GM19328 (cell line): Measurements from ENCODE around the gene RAPGEF1.

Experiments
- ATAC-seq: cut with Tn5 transposase; IDR thresholded peaks from one replicate; pipeline ENCODE4 v1.9.1; 2021; ENCODE audit warnings: mild to moderate bottlenecking, moderate library complexity; ENCODE audit not compliant: unreplicated experiment

RAPGEF1 gene

GRCh38 chr9:131591845-131592208 lies 148.0 kb downstream of the RAPGEF1 start:
- no peak for ATAC-seq

DNA sequence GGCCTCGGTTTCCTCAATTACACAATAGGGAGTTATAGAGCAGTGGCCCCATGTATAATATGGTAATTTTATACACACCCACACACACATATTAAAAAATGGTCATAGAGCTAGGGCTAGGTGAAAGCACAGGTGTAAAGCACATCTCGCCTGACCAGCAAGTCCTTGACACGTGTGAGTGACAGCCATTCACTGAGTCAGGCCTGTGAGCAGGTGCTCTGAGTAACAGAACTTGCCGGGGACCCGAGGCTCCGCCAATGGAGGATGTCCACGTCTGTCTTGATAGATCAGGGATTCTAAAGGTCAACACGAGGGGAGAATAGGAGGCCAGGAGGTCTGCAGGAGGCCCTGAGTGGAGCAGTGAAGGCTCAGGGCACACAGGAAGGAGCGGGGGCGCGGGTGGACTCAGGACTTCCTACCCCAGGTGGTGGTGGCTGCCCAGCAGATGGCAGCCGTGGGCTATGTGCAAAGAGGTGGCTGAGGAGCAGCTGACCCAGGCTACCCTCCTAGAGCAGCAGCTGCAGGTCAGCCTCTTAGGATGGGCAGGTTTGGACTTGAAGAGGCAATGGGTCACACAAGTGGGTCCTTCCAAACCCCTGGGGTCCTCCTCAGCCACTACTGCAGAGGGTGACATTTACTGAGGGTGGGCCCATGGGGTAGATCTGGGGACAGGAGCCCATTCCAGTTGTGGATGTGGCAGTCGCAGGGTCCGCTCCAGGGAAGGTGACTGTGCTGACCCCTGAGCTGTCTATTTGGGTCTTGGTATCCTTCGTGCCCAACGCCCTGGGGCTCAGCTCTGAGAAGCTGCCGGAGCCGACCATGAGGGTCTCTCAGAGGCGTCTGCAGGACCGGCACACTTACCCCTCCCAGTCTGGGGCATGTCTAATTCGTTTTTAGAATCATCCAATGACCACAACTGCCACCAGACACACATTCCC lies 148.7 kb downstream of the RAPGEF1 start:
- ATAC-seq = no peak

GRCh38 chr9:131590449-131590848 lies 149.4 kb downstream of the RAPGEF1 start:
- no peak for ATAC-seq

DNA sequence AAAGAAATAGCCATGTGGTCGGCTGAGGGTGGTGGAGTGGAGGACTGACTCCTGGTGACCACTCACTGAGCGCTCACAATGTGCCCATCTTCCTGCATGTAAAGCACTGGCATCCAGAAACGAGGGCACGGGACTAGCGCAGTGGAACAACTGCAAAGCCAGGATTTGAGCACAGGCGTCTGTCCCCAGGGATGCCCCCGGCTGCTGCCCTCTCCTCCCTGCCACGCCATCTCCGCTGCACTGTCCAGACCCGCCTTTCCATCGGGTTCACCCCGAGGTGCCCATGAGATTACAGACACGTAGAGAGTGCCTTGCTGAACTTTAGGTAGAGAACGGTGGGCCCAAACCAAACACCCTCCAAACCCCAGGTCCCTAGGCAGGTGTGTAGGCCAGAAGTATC lies 149.9 kb downstream of the RAPGEF1 start:
- no peak for ATAC-seq

- ATAC-seq = no peak
Observed at GRCh38 chr9:131589124-131589711, 150.7 kb downstream of the RAPGEF1 start.

- ATAC-seq = no peak
Observed at GRCh38 chr9:131588396-131588795, 151.5 kb downstream of the RAPGEF1 start.

- no peak for ATAC-seq
Observed at GRCh38 chr9:131587906-131588305, 152.0 kb downstream of the RAPGEF1 start.

- ATAC-seq = no peak
Observed at GRCh38 chr9:131587331-131587730, 152.5 kb downstream of the RAPGEF1 start.

DNA sequence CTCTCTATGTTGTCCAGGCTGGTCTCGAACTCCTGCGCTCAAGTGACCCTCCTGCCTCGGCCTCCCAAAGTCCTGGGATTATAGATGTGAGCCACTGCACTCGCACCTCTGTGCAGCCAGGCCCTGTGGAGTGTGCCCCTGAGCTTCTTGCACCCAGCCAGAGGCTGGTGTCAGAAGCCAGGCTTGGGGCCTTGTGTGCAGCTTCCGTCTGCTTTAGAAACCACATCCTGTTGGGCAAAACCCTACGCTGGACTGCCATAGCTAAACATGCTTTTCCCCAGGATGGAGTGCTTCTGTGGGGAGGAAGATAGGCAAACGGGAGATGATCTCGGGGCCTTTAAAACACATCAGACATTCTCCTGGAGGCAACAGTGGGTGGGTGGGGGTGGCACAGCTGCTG lies 154.5 kb downstream of the RAPGEF1 start:
- no peak for ATAC-seq

DNA sequence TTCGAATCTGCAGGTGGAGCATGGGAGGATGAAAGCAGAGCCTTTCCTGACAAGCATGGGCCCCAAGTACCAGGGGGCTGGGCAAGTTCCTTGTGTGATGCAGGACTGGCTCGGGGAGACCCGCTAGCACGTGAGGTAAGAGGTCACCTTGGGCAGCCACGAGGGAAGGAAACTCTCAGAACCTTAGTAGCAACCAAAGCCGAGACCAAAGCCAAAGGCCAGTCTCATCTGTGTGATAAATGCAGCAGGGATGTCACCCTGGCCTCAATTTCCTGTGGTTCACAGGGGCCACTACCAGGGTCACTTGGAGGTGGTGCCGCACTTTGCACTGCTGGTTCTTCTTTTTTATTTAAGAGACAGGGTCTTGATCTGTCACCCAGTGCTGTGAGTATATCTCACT lies 155.0 kb downstream of the RAPGEF1 start:
- no peak for ATAC-seq

- ATAC-seq = no peak
Observed at GRCh38 chr9:131583836-131584555, 155.9 kb downstream of the RAPGEF1 start.

- no peak for ATAC-seq
Observed at GRCh38 chr9:131583337-131583645, 156.6 kb downstream of the RAPGEF1 start.

- no peak for ATAC-seq
Observed at GRCh38 chr9:131582466-131583336, 157.2 kb downstream of the RAPGEF1 start.

DNA sequence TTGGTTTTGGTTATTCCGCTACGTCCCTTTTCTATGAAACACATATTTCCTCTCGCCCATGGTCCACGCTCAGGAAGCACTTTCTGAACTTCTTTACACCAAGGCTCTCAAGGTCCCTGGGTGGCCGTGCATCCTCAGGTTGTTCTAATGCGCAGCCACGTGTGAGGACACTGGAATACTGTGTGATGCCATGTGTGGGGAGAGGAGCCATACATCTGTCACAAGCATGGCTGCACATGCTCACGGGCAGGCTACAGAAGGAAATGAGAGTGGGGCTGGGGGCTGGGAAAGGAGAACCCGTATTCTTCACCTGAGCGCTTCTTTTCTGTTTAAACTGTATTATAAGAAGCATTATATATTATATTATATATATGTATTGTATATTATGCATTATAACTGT lies 157.8 kb downstream of the RAPGEF1 start:
- no peak for ATAC-seq

DNA sequence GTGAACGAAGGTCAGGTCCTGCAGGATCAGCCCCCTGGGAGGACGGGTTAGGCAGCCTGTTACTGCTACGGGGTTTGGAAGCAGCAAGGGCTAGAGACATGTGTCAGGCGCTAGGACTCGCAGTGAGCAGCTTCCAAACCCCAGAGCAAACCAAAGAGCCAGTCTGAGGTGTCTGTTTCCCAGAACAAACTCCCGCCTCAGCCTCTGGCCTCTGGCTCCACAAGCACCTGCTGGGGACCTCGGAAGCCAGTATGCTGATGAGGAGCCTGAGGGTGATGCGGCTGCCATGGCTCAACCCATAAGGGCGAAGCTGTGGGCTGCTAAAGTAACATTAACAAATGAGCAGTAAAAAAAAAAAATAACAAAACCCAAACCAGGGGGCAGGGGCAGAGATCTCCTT lies 159.5 kb downstream of the RAPGEF1 start:
- no peak for ATAC-seq

- no peak for ATAC-seq
Observed at GRCh38 chr9:131579789-131580211, 160.1 kb downstream of the RAPGEF1 start.

DNA sequence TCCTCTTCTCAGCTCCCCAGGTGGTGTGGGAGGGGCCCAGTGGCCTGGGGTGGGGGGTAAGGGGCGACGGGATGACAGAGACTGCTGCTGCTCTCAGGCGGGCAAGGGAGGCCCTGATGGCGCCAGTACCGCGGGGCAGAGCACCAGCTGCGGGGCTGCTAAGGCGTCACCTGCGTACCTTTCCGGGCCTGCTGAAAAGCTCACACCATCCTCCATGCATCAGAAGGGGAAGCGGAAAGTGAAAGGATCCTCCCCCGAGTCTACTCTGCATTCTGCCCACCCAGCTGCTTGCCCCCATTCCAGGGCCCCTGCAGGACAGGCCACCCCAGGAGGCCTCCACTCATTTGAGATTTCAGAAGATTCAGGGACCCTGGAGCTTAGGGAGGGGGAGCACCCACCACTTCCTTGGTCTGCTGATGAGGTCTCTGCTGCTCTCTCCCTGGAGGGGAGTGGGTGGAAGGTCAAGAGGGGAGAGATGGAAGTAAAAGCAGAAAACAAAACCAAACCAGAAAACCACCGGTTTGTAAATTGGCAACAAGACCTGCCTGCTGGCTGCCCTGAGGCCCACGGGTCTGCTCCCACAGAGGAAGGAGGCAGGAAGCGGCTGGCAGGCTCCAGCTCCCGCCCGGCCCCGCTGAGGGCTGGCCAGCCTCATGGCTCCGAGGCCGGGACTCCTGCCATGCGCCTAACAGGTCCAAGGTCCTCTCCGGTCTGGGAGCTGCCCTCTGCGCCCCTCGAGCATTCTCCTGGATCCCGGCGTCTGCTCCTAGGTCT lies 161.0 kb downstream of the RAPGEF1 start:
- ATAC-seq = no peak

GRCh38 chr9:131578021-131578420 lies 161.9 kb downstream of the RAPGEF1 start:
- ATAC-seq = no peak

DNA sequence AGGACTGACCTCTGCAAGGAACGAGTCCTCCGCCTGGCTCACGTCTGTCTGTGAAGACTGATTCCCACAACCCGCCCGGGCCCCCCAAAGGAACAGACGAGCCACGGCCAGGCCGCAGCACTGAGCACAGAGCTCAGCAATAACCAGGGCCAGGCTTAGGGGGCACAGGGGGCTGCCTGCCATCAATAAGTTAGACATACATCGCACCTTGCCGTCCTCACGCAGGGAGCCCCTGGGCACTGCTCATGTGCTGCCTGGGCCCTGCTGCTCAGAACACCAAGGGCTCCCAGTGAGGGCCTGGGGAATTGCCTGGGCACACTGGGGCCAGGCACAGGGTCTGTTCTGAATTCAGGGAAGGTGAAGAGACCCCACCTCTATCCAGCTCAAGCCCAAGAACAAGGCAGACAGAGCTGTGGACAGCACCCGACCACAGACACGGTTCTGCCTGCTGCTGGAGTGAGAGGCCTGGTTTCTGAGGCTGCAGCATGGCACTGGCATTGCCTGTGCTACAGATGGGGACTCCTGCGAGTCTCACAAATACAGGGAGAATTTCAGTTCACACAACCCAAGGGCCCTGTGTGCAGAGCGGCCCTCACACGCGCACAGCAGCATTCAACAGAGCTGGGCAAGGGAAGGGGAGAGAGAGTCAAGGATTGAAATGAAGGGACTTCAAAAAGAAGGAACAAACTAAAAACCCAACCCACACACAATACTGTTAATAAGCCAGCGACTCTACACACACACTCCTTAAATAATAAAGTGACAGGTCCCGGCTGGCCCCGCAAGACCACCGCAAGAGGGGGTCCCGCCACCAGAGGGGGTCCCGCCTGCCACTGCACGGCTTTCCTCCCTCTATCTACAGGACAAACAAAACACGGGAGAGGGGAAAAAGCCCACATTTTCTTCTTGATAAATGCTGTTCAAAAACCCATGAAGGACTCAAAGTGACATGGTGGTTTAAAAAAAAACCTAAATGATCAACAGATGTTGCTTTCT lies 162.6 kb downstream of the RAPGEF1 start:
- ATAC-seq = no peak
